Adrenal gland (tissue), 5 donors: ENCODE measurements around the gene HLX.

ENCODE experiments used
- CTCF ChIP-seq, 6 experiments: fragments of 450-650 bp in 4 of 6; fragments of 200-600 bp in 2 of 6; sonication (generic) in 1 of 6; IDR thresholded peaks; 1 replicate in 5 of 6; 2 replicates in 1 of 6; pipeline versions ENCODE4 v1.5.1 to v1.8.0; 2016 to 2021; ENCODE audit warnings: antibody characterized with exemption in 6 of 6, mild to moderate bottlenecking in 2 of 6, moderate library complexity in 1 of 6
- POLR2A ChIP-seq, 2 donors: fragments of 450-650 bp; IDR thresholded peaks; one replicate each; pipeline ENCODE4 v1.6.1; 2017; ENCODE audit warnings: antibody characterized with exemption in 2 of 2, mild to moderate bottlenecking in 2 of 2, moderate library complexity in 1 of 2
- donor health status: DM: no; HTN: no; CAD: no.

- TF ChIP-seq CTCF (IDR thresholded peaks at IDR 0.05) (peak; percentile 41 to 71 (median 66)), POLR2A (IDR thresholded peaks at IDR 0.05) (no peak)
Measured at GRCh38 chr1:220873868-220874655, 5.2 kb upstream of the HLX start.
